Medulla oblongata (tissue), 1 donor: Measurements from ENCODE around the gene MINPP1.

Experiments
- DNase-seq: peaks from one replicate; pipeline ENCODE4 v3.0.0-alpha.2; 2015; ENCODE audit errors: extremely low spot score

MINPP1 gene

GRCh38 chr10:87519582-87519981 is 14.9 kb downstream of the MINPP1 start:
- no peak for DNase-seq

DNA sequence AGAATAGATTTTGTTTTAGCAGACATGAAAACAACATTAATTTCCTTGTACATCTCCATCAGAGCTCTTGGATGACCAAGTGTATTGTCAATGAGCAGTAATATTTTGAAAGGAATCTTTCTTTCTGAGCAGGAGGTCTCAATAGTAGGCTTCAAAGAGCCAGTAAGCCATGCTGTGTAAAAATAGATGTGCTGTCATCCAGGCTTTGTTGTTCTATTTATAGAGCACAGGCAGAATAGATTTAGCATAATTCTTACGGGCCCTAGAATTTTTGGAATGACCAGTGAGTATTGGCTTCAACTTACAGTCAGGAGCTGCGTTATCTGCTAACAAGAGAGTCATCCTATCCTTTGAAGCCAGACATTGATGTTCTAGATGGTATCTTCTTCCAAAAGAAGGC is 19.0 kb downstream of the MINPP1 start:
- no peak for DNase-seq

GRCh38 chr10:87524296-87524695 is 19.6 kb downstream of the MINPP1 start:
- DNase-seq, result no peak

GRCh38 chr10:87531908-87532622 is 27.4 kb downstream of the MINPP1 start:
- no peak for DNase-seq

DNA sequence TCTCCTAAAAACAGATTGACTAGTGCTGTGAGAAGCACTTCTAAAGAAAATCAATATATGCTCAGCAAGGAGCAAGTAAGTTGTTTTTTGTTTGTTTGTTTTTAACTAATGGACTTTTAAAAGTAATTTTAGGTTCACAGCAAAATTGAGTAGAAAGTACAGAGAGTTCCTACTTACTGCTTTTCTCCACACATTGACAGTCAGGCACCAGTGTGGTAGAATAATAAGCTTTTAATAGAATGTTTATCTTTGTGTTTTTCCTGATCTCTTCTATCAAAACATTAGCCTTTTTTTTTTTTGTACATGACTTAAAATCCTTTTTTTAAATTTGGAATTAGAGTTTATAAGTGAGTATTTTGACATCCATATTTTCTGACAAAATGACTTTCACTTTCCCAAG is 28.0 kb downstream of the MINPP1 start:
- DNase-seq, result no peak

DNA sequence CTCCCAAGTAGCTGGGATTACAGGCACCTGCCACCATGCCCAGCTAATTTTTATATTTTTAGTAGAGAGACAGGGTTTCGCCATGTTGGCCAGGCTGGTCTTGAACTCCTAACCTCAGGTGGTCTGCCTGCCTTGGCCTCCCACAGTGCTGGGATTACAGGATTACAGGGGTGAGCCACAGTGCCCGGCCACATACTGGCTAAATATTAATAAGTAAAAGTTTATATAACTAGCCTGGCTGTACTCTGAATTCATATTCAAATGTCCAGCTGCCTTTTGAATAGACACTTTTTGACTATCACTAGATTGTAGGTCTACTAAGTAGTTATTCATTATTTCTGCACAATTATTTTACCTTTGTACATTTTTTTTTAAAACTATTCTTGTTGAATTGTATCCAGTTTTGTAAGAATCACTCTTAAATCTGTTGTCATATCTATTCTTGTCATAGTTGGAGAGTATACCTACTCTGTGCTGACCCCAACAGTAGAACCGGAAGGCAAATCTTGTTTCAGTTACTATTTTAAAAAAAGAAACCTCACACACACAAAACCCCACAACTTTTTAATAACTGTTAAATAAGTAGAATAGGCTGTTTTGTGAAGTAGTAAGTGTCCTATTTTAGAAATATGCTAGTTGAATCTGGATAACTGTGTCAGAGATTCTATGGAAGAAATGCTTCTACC is 29.6 kb downstream of the MINPP1 start:
- DNase-seq, result no peak

DNA sequence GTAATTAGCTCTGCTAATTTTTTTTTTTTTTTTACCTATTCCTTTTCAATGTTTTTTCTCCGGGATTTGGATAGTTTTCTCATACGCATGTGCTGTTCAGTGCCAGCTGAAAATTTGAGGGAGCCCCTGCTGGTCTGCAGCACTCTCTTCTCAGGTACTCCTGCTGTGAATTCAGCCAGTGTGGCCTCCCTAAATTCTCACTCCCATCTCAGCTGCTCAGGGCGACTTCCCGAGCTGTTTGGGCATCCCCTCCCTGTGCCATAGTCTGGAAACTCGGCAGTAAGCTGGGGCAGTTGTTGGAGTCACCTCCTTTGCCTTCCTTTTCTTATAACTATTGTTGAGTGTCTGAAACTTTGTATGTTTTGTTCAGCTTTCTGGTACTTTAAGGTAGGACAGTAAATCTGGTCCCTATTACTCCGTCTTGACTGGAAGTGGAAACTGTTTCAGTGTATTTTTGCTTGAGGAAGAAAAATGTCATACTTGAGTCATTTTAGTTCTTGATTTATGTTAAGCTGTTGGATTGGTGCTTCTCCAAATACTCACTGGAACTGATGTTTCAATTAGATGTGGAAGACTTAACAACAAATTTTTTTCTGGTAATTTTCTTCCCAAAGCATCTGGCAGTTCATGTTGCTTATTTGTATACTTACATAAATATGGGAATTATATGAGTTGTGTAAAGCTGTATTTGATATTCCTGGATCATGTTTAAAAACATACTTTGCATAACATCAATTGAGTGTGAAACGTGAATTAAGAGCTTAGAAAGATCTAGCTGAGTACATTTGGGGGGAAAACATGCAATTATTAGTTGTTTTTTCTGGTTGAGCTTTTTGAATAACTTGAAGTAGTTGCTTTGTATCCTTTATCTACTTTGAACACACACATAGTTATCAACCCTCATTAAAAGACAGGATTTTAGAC is 33.7 kb downstream of the MINPP1 start:
- DNase-seq, result no peak

DNA sequence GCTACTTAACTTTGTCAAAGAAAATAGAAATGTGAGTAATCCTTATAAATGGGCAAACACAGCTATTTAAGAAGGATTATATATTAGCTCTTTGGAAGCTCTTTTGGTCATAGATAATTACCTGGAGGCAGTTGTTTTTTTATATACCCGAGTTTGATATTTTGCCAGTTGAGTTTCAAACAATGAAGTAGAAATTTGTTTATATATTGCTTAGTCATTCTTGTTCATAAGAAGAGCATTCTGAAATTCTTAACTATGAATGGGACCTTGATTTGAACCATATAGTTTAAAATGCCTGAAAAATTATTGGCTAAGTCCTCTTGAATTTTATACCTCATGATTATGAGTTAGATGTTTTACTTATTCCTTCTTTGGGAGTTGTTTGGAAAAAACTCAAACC is 36.4 kb downstream of the MINPP1 start:
- DNase-seq, result no peak

GRCh38 chr10:87544721-87545120 is 40.0 kb downstream of the MINPP1 start:
- DNase-seq, result no peak

DNA sequence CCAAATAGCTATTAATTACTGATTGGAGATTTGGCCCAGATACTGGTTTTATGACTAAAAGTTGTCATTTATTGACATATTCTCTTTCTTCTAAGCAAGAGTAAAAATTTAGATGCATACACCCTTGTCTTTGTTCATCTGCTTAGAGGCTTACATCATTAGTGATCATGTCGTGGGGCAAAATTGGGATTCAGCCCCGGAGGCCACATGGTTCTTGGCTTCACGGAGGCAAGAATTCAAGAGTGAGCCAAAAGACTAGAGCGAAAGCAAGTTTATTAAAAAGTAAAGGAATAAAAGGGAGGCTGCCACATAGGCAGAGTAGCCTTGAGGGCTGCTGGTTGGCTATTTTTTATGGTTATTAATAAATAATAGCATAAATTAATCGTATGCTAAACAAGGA is 41.1 kb downstream of the MINPP1 start:
- DNase-seq, result no peak

- DNase-seq, result no peak
Observed at GRCh38 chr10:87546210-87546609, 41.5 kb downstream of the MINPP1 start.

GRCh38 chr10:87546971-87547413 is 42.3 kb downstream of the MINPP1 start:
- no peak for DNase-seq

- DNase-seq, result peak; percentile 13
Observed at GRCh38 chr10:87547734-87548311, 43.1 kb downstream of the MINPP1 start.

DNA sequence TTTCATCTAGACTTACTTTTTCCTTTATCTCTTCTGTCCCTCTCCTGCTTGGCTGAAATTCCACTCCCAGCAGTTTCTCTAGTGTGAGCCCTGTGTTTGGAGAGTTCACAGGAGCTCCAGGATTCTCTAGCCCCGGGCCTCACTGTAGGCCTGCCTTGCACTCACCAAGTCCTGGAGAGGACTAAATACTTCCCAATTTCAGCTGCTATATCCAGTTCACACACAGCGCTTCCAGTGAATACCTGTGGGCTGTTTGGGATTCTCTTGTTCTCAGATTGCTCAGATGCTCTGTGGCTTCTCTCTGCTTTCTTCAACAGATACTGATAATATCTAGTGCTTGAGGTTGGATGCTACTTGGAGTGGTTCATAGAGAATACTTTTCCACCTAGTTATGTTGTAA is 46.0 kb downstream of the MINPP1 start:
- DNase-seq, result no peak

DNA sequence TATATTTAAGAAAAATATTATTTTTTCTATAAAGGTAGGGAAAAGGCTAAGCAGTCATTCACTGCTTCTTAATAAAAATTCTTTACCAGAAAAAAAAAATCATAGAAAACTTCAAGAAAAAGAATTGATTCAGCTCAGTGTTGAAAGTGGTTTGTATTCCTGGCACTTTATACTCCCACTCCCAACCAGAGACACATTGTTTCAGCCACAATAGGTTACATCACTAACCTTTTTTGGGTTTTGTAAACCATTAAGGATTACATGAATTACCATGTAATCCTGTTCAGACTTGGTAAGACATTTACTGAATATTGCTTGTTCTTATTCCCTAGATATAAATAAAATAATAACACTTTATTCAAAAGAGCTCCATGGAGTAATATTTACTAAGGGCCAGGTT is 46.6 kb downstream of the MINPP1 start:
- DNase-seq, result no peak

GRCh38 chr10:87552248-87552929 is 47.7 kb downstream of the MINPP1 start:
- no peak for DNase-seq

GRCh38 chr10:87557409-87557808 is 52.7 kb downstream of the MINPP1 start:
- DNase-seq, result no peak

DNA sequence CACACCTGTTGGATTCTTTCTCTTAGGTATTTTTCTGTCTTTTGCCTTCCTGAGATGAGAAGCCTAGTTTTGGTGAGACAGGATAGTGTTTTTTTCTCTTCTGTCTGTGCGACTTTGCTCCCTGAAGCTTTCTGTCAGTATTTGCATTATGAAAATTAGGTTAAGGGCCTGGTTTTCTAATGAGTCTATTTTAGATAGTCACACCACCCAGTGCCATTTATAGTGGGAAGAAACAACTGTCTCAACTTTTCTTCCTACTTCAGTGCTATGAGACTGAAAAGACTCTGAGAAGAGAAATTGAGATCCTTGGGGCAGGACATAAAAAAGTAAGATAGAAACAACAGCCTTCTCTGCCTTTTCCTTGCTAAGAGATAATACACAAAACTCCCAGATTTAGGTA is 53.6 kb downstream of the MINPP1 start:
- DNase-seq, result no peak

- no peak for DNase-seq
Observed at GRCh38 chr10:87559392-87559791, 54.7 kb downstream of the MINPP1 start.

- no peak for DNase-seq
Observed at GRCh38 chr10:87560495-87561129, 55.9 kb downstream of the MINPP1 start.

DNA sequence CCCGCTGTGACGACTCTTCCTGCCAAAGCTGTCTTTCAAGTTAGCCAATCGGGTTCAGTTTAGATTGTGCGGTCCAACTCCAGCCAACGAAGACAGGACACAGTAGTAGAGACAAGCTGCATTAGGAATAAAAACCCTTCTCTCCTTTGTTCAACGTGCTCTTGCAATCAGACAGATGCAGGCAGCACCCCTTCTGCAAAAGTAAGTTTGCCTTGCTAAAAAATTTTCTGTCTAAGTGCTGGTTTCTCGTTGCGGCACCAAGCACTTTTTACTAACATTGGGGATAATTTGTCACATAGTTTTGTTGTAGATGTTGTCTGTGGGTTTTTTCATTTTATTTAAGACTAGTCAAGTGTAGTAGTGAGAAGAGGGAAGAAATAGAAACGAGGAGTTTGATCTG is 58.1 kb downstream of the MINPP1 start:
- DNase-seq, result no peak
